HG03280 (cell line): ENCODE measurements around the gene MAOA.

ENCODE experiments used
- ATAC-seq: cut with Tn5 transposase; IDR thresholded peaks from one replicate; pipeline ENCODE4 v1.9.1; 2021; ENCODE audit warnings: mild to moderate bottlenecking, moderate library complexity; ENCODE audit not compliant: unreplicated experiment

MAOA gene

DNA sequence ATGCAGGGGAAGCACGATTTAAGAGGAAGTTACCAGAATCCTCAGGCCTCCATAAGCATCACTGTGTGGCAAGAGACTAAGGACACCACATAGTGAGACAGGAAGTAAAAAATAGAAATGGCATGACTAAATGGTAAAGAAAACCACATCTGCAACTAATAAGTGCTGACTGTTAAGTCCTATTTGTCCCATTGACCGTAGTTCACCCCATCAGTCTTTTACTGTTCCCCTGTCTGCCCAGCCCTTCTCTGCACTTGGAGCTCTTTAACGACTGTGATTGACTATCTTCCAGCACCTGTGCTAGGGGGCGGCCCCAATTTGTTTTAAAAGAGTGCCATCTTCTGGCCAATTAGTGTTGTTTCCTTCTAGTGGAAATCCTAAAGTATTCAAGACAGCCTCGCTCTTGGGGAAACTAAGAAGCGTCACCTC is 94.2 kb downstream of the MAOA start:
- ATAC-seq: peak; percentile 73

- no peak for ATAC-seq
Observed at GRCh38 chrX:43753637-43754036, 97.5 kb downstream of the MAOA start.

GRCh38 chrX:43756076-43756475 is 100.0 kb downstream of the MAOA start:
- ATAC-seq: no peak

DNA sequence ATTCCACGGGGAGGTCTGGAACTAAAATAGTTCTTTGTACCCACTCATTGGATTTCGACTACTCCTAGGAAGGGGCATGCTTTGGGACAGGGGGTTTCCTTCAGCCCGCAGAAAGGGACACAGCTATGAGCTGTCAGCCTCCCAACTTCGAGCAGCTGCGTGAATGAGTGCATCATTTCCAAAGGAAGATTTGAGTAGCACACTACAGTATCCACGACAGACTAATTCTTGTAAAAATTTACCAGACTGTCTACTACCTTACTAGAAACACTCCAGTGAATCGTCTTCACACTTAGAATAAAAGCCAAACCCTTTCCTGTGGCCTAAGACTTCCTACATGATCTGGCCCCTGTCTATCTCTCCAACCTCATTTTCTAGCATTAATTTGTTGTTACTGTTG is 101.9 kb downstream of the MAOA start:
- no peak for ATAC-seq

DNA sequence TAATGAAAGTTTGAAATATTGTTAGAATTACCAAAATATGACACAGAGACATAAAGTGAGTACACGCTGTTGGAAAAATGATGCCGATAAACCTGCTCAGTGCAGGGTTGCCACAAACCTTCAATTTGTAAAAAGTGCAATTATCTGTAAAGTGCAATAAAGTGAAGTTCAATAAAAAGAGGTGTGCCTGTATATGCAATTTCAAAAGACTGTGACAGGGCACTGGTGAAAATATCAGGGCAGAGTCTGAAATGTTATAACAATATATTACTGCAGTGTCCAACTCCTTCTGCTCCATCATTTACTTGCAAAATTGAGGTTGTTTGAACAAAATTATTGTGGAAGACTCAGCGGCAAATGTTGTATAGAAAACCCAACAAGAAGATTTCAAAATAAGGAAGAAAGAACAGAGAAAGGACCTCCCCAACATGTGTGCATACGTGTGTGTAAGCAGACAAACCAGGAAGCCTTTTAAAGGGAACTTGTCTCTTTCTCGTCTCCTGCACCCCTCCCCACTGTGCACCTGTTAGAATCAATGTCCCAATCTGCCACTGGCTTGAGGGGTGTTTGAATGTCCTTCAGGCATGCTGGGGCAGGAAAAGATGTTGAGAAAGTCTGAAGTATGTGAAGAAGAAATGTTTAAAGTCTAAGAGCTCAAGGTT is 130.0 kb downstream of the MAOA start:
- ATAC-seq: no peak
